Lower lobe of right lung (tissue), 2 donors: Measurements from ENCODE around the gene FSTL4. TPM values are rescaled to one million over a fixed set of nuclear protein-coding genes. Genes with fewer than 3 reads are reported as not detected.

Experiments
- ATAC-seq, 2 donors: fragments of 200-7000 bp; cut with Tn5 transposase; one replicate each; pipeline ENCODE4 v1.9.1; 2020 to 2022; ENCODE audit warnings: mild to moderate bottlenecking in 2 of 2, moderate library complexity in 2 of 2
- DNase-seq: peaks from one replicate; pipeline ENCODE4 v3.0.0-alpha.2; 2020
- H3K27ac ChIP-seq: fragments of 200-600 bp; one replicate; pipeline ENCODE4 v1.8.0; 2022
- H3K27me3 ChIP-seq: fragments of 200-600 bp; one replicate; pipeline ENCODE4 v1.8.0; 2022; ENCODE audit warnings: low read depth
- H3K36me3 ChIP-seq: fragments of 200-600 bp; one replicate; pipeline ENCODE4 v1.8.0; 2022; ENCODE audit warnings: mild to moderate bottlenecking
- H3K4me1 ChIP-seq: fragments of 200-600 bp; one replicate; pipeline ENCODE4 v1.8.0; 2022
- H3K4me3 ChIP-seq: fragments of 200-600 bp; one replicate; pipeline ENCODE4 v1.8.0; 2022; ENCODE audit warnings: mild to moderate bottlenecking
- H3K9me3 ChIP-seq: fragments of 200-600 bp; one replicate; pipeline ENCODE4 v1.8.0; 2022
- intact Hi-C: fragments of 100-400 bp; cut with DNase I; formaldehyde crosslinking; loops from one replicate; pipeline ENCODE4 v1.11.0; 2022
- total RNA-seq: library from RNA; stranded (reverse); fragmentation: NEBNext Ultra II Directional; extraction: Animal tissue kit (Norgen Biotek cat#: 25700); gene quantifications from one replicate; pipeline ENCODE4 v1.2.1, GENCODE V29; 2021
- TF ChIP-seq, protein P1 (sequence below): fragments of 200-600 bp; IDR thresholded peaks from one replicate; pipeline ENCODE4 v1.8.0; 2022; ENCODE audit warnings: antibody characterized with exemption, mild to moderate bottlenecking
- donor health status: DM: no; HTN: yes; CAD: no; lungs with severe emphysema.

The FSTL4 gene
- total RNA-seq, 1 donor from 2014 or later = 1.9 TPM

DNA sequence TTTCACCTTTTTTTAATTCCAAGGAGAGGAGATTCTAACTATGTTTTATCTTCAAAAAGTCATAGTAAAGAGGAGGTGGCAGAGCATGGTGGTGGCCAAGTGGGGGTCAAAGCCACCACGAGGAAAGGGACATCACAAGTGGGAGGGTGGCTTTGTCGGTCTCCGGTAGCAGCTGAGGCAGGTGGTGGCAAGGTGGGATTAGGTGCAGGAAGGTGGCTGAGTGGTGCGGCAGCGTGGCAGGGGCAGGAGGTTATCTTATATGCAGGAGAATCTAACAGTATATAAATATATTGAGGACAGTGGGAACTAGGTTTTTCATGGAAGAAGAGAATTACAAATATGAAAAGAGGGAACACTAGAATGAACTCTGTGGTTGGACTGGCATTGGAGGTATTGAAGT, 196.8 kb downstream of the FSTL4 start:
- no peaks in the 10 kb centered on the region for H3K9me3 ChIP-seq
- no peak for ATAC-seq
- no peak overlapping the region for H3K27ac ChIP-seq
- no peak for DNase-seq
- H3K4me1 ChIP-seq = no peaks in the 10 kb centered on the region
- TF ChIP-seq, protein P1, sequence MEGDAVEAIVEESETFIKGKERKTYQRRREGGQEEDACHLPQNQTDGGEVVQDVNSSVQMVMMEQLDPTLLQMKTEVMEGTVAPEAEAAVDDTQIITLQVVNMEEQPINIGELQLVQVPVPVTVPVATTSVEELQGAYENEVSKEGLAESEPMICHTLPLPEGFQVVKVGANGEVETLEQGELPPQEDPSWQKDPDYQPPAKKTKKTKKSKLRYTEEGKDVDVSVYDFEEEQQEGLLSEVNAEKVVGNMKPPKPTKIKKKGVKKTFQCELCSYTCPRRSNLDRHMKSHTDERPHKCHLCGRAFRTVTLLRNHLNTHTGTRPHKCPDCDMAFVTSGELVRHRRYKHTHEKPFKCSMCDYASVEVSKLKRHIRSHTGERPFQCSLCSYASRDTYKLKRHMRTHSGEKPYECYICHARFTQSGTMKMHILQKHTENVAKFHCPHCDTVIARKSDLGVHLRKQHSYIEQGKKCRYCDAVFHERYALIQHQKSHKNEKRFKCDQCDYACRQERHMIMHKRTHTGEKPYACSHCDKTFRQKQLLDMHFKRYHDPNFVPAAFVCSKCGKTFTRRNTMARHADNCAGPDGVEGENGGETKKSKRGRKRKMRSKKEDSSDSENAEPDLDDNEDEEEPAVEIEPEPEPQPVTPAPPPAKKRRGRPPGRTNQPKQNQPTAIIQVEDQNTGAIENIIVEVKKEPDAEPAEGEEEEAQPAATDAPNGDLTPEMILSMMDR = no peak
- no peaks in the 10 kb centered on the region for H3K36me3 ChIP-seq
- intact Hi-C loops = no loop called here
- no peak overlapping the region for H3K4me3 ChIP-seq
- H3K27me3 ChIP-seq = no peaks in the 10 kb centered on the region

GRCh38 chr5:133412661-133413060, 199.7 kb downstream of the FSTL4 start:
- H3K9me3 ChIP-seq = no peaks in the 10 kb centered on the region
- no peaks in the 10 kb centered on the region for H3K27me3 ChIP-seq
- intact Hi-C loops = no loop called here
- TF ChIP-seq, protein P1 = no peak
- DNase-seq (no peak), ATAC-seq (no peak)
- no peak overlapping the region for H3K27ac ChIP-seq
- H3K4me1 ChIP-seq = no peaks in the 10 kb centered on the region
- no peaks in the 10 kb centered on the region for H3K36me3 ChIP-seq
- H3K4me3 ChIP-seq = no peak overlapping the region

GRCh38 chr5:133410335-133410828, 202.0 kb downstream of the FSTL4 start:
- intact Hi-C loops = no loop called here
- DNase-seq (no peak), ATAC-seq (no peak)
- Histone ChIP-seq H3K27ac (no peak overlapping the region), H3K4me1 (no peaks in the 10 kb centered on the region), H3K36me3 (no peaks in the 10 kb centered on the region), H3K27me3 (no peaks in the 10 kb centered on the region), H3K9me3 (no peaks in the 10 kb centered on the region), H3K4me3 (no peak overlapping the region)
- TF ChIP-seq, protein P1 = no peak

- Histone ChIP-seq H3K27ac (no peak overlapping the region), H3K4me3 (no peak overlapping the region), H3K36me3 (no peaks in the 10 kb centered on the region), H3K4me1 (no peaks in the 10 kb centered on the region), H3K27me3 (no peaks in the 10 kb centered on the region), H3K9me3 (no peaks in the 10 kb centered on the region)
- DNase-seq (no peak), ATAC-seq (no peak)
- TF ChIP-seq, protein P1 = no peak
- intact Hi-C loops = no loop called here
Measured at GRCh38 chr5:133409210-133409674, 203.1 kb downstream of the FSTL4 start.

GRCh38 chr5:133408322-133408721, 204.0 kb downstream of the FSTL4 start:
- H3K9me3 ChIP-seq = no peaks in the 10 kb centered on the region
- no peaks in the 10 kb centered on the region for H3K4me1 ChIP-seq
- H3K27me3 ChIP-seq = no peaks in the 10 kb centered on the region
- no peak overlapping the region for H3K4me3 ChIP-seq
- no peaks in the 10 kb centered on the region for H3K36me3 ChIP-seq
- no peak for DNase-seq
- intact Hi-C loops = no loop called here
- H3K27ac ChIP-seq = no peak overlapping the region
- TF ChIP-seq, protein P1 = no peak
- ATAC-seq = no peak
